Measurements from ENCODE around the gene TEDDM1. TPM values are rescaled to one million over a fixed set of nuclear protein-coding genes. Genes with fewer than 3 reads are reported as not detected.

TEDDM1 gene
- total and polyA plus RNA-seq, 2 experiments from 2014 or later: not detected

DNA sequence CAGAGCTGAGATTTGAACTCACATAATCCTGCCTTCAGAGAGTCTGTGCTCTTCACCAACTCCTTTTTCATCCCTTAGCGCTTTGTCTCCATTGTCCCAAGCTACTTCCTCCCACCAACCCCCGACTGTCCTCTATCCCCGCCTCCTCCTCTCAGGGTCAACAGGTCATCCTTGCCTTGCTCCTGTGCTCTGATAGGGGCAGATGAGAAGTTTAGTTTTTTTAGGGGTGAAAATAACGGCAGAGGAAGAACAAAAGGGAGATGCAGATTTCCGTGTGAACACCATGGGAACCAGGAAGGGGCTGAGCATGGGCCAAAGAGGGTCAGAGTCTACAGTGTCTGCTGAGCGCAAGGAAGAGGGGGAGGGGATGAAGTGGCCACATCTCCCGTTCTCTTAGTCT, 40.8 kb downstream of the TEDDM1 start:
- no peaks in the 10 kb centered on the region for H3K36me3 ChIP-seq (ENCODE audit: insufficient read depth)
- H3K27me3 ChIP-seq (ENCODE audit: insufficient read depth): no peaks in the 10 kb centered on the region
- DNase-seq (ENCODE audit: low spot score): peak; percentile 59
- H2AFZ ChIP-seq: peak overlapping the region; percentile 92
- Mint-ChIP-seq H3K4me3 (no peak overlapping the region), H3K36me3 (ENCODE audit: low read depth) (no peaks in the 10 kb centered on the region), H3K27ac (peak overlapping the region; percentile 4; the same call in 1 of the 2 replicates), H3K9me3 (no peaks in the 10 kb centered on the region; the same call in 2 of the 3 replicates), H3K27me3 (ENCODE audit: insufficient read depth, low read depth, poor library complexity) (peaks cover 7% of the 10 kb centered on the region), H3K4me1 (peaks cover 45% of the 10 kb centered on the region)
- H4K20me1 ChIP-seq (replicated peaks; ENCODE audit: insufficient read depth): no peaks in the 10 kb centered on the region
- H3K4me2 ChIP-seq: no peak overlapping the region
- TF ChIP-seq ZNF331 (CRISPR knock-in tag; IDR thresholded peaks at IDR 0.05; ENCODE audit: low read depth) (no peak), POLR2AphosphoS5 (IDR thresholded peaks at IDR 0.05; ENCODE audit: low read depth) (no peak), CREB1 (CRISPR knock-in tag; IDR thresholded peaks at IDR 0.05; ENCODE audit: low read depth) (no peak), EZH2phosphoT487 (IDR thresholded peaks at IDR 0.05; ENCODE audit: unreplicated experiment) (no peak), ZNF114 (CRISPR knock-in tag; IDR thresholded peaks at IDR 0.05) (no peak), STAT1 (IDR thresholded peaks at IDR 0.05; ENCODE audit: unreplicated experiment) (no peak), EZH2 (IDR thresholded peaks at IDR 0.05; ENCODE audit: low read depth, unreplicated experiment) (no peak), CTCF (conservative IDR thresholded peaks at IDR 0.05; ENCODE audit: low read depth in 2 of 2) (no peak), NANOG (IDR thresholded peaks at IDR 0.05; ENCODE audit: borderline replicate concordance) (no peak)
- TF ChIP-seq, protein P1, sequence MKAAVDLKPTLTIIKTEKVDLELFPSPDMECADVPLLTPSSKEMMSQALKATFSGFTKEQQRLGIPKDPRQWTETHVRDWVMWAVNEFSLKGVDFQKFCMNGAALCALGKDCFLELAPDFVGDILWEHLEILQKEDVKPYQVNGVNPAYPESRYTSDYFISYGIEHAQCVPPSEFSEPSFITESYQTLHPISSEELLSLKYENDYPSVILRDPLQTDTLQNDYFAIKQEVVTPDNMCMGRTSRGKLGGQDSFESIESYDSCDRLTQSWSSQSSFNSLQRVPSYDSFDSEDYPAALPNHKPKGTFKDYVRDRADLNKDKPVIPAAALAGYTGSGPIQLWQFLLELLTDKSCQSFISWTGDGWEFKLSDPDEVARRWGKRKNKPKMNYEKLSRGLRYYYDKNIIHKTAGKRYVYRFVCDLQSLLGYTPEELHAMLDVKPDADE (IDR thresholded peaks at IDR 0.05): no peak
- TF ChIP-seq, protein P2, sequence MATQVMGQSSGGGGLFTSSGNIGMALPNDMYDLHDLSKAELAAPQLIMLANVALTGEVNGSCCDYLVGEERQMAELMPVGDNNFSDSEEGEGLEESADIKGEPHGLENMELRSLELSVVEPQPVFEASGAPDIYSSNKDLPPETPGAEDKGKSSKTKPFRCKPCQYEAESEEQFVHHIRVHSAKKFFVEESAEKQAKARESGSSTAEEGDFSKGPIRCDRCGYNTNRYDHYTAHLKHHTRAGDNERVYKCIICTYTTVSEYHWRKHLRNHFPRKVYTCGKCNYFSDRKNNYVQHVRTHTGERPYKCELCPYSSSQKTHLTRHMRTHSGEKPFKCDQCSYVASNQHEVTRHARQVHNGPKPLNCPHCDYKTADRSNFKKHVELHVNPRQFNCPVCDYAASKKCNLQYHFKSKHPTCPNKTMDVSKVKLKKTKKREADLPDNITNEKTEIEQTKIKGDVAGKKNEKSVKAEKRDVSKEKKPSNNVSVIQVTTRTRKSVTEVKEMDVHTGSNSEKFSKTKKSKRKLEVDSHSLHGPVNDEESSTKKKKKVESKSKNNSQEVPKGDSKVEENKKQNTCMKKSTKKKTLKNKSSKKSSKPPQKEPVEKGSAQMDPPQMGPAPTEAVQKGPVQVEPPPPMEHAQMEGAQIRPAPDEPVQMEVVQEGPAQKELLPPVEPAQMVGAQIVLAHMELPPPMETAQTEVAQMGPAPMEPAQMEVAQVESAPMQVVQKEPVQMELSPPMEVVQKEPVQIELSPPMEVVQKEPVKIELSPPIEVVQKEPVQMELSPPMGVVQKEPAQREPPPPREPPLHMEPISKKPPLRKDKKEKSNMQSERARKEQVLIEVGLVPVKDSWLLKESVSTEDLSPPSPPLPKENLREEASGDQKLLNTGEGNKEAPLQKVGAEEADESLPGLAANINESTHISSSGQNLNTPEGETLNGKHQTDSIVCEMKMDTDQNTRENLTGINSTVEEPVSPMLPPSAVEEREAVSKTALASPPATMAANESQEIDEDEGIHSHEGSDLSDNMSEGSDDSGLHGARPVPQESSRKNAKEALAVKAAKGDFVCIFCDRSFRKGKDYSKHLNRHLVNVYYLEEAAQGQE (IDR thresholded peaks at IDR 0.05; ENCODE audit: unreplicated experiment): no peak
- no peak overlapping the region for H3K27ac ChIP-seq (ENCODE audit: low read depth)
- no peaks in the 10 kb centered on the region for H3K79me2 ChIP-seq (replicated peaks; ENCODE audit: insufficient read depth)
- H3F3A ChIP-seq (replicated peaks; ENCODE audit: low read depth): no peaks in the 10 kb centered on the region
- peak; percentile 74 for ATAC-seq
- H3K4me1 ChIP-seq (ENCODE audit: insufficient read depth): peaks cover 20% of the 10 kb centered on the region
- no peak overlapping the region for H3K4me3 ChIP-seq
- peaks cover 3% of the 10 kb centered on the region for H3K9me2 ChIP-seq (ENCODE audit: insufficient read depth)

Data from GM23338 (cell line).